ENCODE data around the gene ING5. TPM values are rescaled to one million over a fixed set of nuclear protein-coding genes. Genes with fewer than 3 reads are reported as not detected.

Gene ING5
- total RNA-seq, 1 experiment from 2014 or later = 39.8 TPM

DNA sequence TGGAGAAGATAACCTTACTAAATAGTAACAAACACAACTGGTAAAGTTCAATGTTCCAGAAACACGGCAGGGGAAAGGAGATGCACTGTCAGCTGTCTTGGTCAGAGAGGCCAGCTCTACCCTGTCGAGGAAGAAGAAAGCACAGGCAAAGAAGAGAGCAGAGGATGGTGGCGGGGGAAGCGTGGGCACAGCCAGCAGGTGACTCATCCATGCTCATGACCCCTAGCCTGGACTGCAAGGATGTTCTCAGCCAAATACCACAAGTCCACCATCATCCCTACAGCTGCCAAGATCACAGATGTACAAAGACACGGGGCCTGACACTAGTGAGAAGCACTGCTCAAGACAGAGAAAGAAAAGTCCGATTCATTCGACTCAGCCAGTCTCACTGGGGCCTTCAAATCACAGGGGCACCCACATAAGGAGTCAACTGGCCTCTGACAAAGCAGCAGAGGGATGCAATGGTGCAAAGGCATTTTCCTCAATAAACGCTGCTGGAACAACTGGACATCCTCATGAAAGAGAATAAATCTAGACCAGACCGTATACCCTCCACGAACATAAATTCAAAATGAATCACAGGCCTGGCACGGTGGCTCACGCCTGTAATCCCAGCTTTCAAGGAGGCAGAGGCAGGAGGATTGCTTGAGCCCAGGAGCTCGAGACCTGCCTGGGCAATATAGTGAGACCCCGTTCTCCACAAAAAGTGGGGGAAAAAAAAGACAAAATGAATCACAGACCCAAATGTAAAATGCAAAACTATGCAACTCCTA, 20.8 kb upstream of the ING5 start:
- ChIA-PET POLR2A (no interaction called here), CTCF (no interaction called here)
- no peak overlapping the region for H3K27ac ChIP-seq (ENCODE audit: low read length)
- H3K36me3 ChIP-seq (ENCODE audit: control insufficient read depth, insufficient read depth, low read length) = peaks cover 13% of the 10 kb centered on the region
- intact Hi-C loops (cut with micrococcal nuclease; ENCODE audit: unreplicated experiment) (no loop called here), in situ Hi-C loops (cut with HindIII; ENCODE audit: low pct_unique_long_range_greater_than_20kb, low sequenced_read_pairs) (no loop called here)
- peak; percentile 49; the same call in 1 of the 2 replicates for ATAC-seq
- no peak for DNase-seq (ENCODE audit: low read depth, low spot score)
- BruUV-seq (replicated peaks) = no TSS peak
- H3K4me3 ChIP-seq (ENCODE audit: low read depth in 2 of 2, low read length in 2 of 2) = no peak overlapping the region
- H3K9me3 ChIP-seq (ENCODE audit: control insufficient read depth, insufficient read depth, low read depth, low read length) = no peaks in the 10 kb centered on the region
- TF ChIP-seq TCF7L2 (IDR thresholded peaks at IDR 0.05; ENCODE audit: low read depth, low read length) = no peak
- no peak for TF ChIP-seq REST (IDR thresholded peaks at IDR 0.05; ENCODE audit: insufficient read depth in 1 of 2, low read depth in 2 of 2, low read length in 1 of 2)
- TF ChIP-seq SIN3A (IDR thresholded peaks at IDR 0.05; ENCODE audit: borderline replicate concordance, insufficient read depth, low read depth, low read length) = no peak
- TF ChIP-seq, protein P1, sequence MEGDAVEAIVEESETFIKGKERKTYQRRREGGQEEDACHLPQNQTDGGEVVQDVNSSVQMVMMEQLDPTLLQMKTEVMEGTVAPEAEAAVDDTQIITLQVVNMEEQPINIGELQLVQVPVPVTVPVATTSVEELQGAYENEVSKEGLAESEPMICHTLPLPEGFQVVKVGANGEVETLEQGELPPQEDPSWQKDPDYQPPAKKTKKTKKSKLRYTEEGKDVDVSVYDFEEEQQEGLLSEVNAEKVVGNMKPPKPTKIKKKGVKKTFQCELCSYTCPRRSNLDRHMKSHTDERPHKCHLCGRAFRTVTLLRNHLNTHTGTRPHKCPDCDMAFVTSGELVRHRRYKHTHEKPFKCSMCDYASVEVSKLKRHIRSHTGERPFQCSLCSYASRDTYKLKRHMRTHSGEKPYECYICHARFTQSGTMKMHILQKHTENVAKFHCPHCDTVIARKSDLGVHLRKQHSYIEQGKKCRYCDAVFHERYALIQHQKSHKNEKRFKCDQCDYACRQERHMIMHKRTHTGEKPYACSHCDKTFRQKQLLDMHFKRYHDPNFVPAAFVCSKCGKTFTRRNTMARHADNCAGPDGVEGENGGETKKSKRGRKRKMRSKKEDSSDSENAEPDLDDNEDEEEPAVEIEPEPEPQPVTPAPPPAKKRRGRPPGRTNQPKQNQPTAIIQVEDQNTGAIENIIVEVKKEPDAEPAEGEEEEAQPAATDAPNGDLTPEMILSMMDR (IDR thresholded peaks at IDR 0.05) = no peak
- no peak for TF ChIP-seq POLR2AphosphoS5 (IDR thresholded peaks at IDR 0.05; ENCODE audit: low read depth, low read length)
- H3K27me3 ChIP-seq (ENCODE audit: control insufficient read depth, insufficient read depth, low read length) = no peaks in the 10 kb centered on the region
- peaks cover 7% of the 10 kb centered on the region for H3K4me1 ChIP-seq (ENCODE audit: control insufficient read depth, insufficient read depth, low read length)

- BruUV-seq (replicated peaks) = no TSS peak
- POLR2A ChIA-PET = interaction anchor here (0.6 to 0.8 kb wide), 4 partner anchors 11 to 29 kb away, joined by 3 to 7 read pairs (median 4); partner anchors contain the start of gene ING5
- DNase-seq (ENCODE audit: low read depth, low spot score) (no peak), ATAC-seq (peak; percentile 32)
- no peaks in the 10 kb centered on the region for H3K27me3 ChIP-seq (ENCODE audit: control insufficient read depth, insufficient read depth, low read length)
- H3K9me3 ChIP-seq (ENCODE audit: control insufficient read depth, insufficient read depth, low read depth, low read length) = no peaks in the 10 kb centered on the region
- H3K4me1 ChIP-seq (ENCODE audit: control insufficient read depth, insufficient read depth, low read length) = peaks cover 14% of the 10 kb centered on the region
- CTCF ChIA-PET = interaction anchor here (0.7 kb wide), 1 partner anchor 48 kb away, joined by 4 read pairs; no protein-coding TSS in a partner anchor
- H3K27ac ChIP-seq (ENCODE audit: low read length) = peak overlapping the region; percentile 51
- intact Hi-C loops (cut with micrococcal nuclease; ENCODE audit: unreplicated experiment) = no loop called here
- H3K36me3 ChIP-seq (ENCODE audit: control insufficient read depth, insufficient read depth, low read length) = peaks cover 17% of the 10 kb centered on the region
- peak overlapping the region; percentile 52 to 97 for H3K4me3 ChIP-seq (ENCODE audit: low read depth in 2 of 2, low read length in 2 of 2)
- in situ Hi-C loops (cut with HindIII; ENCODE audit: low pct_unique_long_range_greater_than_20kb, low sequenced_read_pairs) = no loop called here
- TF ChIP-seq REST (IDR thresholded peaks at IDR 0.05; ENCODE audit: insufficient read depth in 1 of 2, low read depth in 2 of 2, low read length in 1 of 2) (no peak), TCF7L2 (IDR thresholded peaks at IDR 0.05; ENCODE audit: low read depth, low read length) (no peak), SIN3A (IDR thresholded peaks at IDR 0.05; ENCODE audit: borderline replicate concordance, insufficient read depth, low read depth, low read length) (no peak), POLR2AphosphoS5 (IDR thresholded peaks at IDR 0.05; ENCODE audit: low read depth, low read length) (no peak)
- TF ChIP-seq, protein P1 (IDR thresholded peaks at IDR 0.05) = no peak
Observed at GRCh38 chr2:241686324-241686649, 15.6 kb upstream of the ING5 start.

Data from Panc1 (cell line).